HG02678 (cell line): ENCODE results near the gene SMAD9.

Source experiments
- ATAC-seq: cut with Tn5 transposase; IDR thresholded peaks from one replicate; pipeline ENCODE4 v1.9.1; 2021; ENCODE audit warnings: mild to moderate bottlenecking, moderate library complexity; ENCODE audit not compliant: unreplicated experiment

Gene SMAD9

DNA sequence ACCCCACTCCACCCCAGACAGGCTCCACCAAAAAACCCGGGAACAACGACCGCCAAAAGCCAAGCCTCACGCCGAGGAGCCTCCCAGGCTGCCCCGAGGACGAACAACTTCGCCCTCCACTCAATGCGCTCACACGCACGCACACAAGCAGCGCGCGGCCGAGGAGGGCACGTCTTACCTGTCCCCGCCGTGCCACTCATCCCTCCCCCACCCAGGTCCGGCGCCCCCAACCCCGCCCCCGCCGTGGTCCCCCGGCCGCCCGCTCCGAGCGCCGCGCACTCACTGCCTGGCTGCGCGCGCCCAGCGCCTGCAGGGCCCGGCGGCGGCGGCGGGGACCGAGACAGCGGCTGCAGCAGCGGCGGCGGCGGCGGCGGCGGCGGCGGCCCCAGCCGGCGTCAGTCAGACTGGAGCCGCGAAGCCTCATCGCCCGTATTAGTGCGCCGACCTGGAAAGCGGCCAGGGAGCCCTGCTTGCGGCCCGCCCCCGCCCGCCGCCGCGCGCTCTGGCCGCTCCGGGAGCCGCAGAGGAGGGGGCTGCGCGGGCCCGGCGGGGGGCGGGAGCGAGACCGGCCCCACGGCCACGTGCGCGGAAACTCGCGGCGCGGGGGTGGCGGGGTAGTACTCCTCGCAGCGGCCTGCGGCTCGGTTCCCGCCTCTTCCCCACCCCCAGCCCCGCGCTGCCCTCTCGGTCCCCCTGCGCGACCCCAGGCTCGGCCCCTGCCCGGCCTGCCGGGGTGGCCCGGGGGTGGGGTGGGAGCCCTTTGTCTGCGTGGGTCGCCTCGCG, at the start of gene SMAD9:
Gene SMAD9 (minus strand): TSS at position 406 of the 783 bp plus-strand sequence. CDS start 40,549 bp downstream, outside the sequence.
- peak; percentile 67 for ATAC-seq

DNA sequence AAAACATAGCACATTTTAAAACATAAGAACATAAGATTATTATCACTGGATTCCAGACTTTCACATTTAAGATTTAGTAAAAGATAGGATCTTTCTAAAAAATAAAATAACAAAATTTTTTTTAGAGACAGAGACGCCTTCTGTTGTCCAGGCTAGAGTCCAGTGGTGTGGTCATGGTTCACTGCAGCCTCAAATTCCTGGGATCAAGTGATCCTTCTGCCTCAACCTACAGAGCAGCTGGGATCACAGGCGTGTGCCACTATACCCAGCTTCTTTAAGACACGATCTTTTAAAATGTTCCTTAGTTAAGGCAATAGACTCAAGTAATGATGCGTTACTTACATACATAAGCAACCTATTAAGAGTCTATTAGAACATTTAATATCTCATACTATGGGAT, 46.4 kb upstream of the SMAD9 start:
- ATAC-seq: no peak

DNA sequence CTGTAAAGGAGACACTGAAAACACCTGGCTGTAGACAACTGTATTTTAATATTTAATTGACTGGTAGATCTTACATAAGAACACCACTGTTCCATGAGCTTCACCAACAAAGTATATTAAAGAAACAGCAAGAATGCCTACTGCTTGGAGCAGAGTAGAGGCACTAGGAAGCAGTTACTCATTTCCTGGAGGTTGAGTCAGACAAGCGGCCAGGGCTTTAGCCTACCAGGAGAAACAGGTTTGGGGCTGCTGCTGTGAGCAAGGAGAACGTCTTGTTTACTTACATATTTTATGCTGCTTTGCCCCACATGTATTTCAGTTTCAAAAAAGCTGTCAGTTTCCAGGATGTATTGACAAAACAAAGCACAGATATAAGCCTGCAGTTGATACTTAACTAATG, 45.7 kb upstream of the SMAD9 start:
- ATAC-seq: no peak

- ATAC-seq: no peak
Observed at GRCh38 chr13:36959456-36960116, 39.5 kb upstream of the SMAD9 start.

DNA sequence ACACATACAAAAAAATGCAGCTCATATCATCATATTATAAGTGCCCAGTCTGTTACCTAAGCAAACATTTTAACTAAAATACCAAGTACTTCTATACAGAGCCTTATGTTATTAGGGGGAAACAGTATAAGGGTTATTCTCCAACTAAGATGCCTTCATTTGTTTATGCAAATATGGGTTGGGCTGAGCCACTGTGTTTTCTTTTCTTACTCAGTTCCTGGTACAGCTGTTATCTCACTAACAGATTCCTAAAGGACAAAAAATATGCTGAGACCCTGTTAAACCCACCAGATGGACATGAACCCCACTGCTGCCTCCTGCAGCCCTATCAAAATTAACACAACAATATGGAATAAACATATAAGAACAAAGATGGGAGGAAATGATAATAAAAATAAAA, 34.5 kb upstream of the SMAD9 start:
- ATAC-seq: no peak

GRCh38 chr13:36950920-36951319, 30.9 kb upstream of the SMAD9 start:
- ATAC-seq: no peak

DNA sequence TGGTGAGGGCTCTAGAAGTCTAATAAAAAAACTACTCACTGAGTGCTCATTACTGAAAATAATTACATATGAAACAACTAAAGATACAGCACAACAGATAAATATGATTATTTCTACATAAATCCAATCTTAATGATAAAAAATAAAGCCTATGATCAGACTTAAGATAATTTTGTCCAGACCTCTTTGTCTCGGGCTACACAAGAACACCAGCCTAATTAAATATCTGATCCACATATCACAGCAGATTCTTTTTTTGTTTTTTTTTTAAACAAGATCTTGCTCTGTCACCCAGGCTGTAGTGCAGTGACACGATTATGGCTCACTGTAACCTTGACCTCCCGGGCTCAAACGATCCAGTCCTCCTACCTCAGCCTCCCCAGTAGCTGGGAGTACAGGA, 30.3 kb upstream of the SMAD9 start:
- ATAC-seq: no peak

- no peak for ATAC-seq
Observed at GRCh38 chr13:36945078-36945477, 25.0 kb upstream of the SMAD9 start.

- ATAC-seq: no peak
Observed at GRCh38 chr13:36925603-36926002, 5.6 kb upstream of the SMAD9 start.

DNA sequence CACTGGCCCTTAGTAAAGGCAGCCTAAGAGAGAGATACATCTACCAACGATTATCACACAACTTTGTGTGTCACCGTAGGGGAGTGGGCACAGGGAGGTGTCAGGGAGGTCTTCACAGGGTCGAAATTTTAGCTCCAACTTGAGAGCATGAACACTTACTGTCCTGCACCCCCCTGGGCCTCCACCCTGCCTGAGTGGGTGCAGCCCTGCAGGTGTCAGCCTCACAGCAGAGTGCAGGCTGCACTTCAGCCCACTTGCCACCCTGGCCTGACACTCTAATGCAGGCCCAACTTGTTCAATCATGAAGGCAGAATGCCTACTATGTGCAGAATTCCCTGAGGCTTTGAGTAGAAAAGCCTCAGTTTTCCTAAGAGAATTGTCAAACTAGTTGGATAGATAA, 4.0 kb upstream of the SMAD9 start:
- no peak for ATAC-seq

GRCh38 chr13:36921631-36922301, 1.7 kb upstream of the SMAD9 start:
- no peak for ATAC-seq

DNA sequence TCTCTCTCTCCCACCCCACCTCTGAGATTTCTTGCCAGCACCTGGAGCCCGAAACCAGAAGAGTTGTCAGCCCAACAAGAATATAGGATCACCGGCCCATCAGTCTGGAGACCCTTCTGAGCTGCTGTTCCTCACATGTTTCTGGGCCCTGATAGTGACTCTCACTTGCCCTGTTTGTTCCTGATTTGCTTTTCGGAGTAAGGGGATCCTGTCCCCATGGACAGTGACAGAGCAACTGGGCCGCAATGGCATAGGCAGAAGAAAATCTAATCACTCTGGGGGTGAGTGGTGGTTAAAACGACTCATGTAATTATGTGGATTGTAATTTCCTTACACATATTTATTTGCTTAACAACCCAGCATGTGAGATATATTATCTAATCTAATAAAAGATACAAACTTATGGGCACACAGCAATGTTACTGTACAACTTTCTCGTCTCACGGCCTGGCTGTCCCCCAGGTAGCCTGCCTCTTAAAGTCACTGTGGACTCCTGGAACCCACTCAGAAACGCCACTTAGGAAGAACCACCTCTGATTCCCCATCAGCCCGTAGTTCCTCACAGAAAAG, 663 bp upstream of the SMAD9 start:
- ATAC-seq: peak; percentile 3

GRCh38 chr13:36919171-36919832, 736 bp downstream of the SMAD9 start:
- peak; percentile 10 for ATAC-seq

DNA sequence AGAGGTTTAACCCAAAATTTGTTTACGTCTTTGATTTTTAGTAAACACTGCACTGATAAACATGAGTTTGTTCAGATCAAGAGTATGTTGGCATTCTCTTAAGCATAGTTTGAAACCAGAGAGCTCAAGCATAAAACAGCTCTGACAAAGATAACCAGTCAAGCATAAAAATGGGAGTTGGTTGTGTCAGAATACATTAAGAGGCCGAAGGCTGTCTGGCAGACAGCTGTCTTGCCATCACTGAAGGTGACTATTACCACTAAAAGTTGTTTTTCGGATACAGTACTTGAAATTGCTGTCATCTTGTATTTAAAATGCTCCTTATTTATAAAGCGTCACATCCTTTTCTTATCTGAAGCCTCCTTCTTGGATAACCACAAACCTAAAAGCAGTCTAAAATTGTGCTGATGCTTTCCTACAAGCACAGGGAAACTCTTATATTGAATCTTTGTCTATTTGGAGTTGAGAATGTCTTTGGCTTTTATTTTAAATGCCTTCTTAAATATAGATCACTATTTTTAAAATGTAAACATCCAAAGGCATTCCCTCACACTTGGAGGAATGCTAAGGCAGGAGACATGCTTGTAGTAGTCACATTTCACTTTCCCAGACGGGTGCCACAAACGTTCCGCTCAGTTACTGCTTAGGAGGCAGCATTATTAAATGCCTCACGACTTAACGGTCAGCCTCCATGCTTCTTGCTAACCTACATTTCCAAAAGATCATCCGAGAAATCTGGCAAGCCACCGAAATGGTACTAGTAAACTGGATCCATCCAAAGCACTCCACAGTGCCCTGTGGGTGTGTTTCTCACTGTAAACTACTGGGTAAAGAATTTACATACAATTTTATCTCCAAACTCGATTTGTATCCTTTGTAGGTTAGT, 1.5 kb downstream of the SMAD9 start:
- no peak for ATAC-seq

GRCh38 chr13:36917311-36917710, 2.7 kb downstream of the SMAD9 start:
- no peak for ATAC-seq

- no peak for ATAC-seq
Observed at GRCh38 chr13:36915896-36916640, 4.0 kb downstream of the SMAD9 start.

DNA sequence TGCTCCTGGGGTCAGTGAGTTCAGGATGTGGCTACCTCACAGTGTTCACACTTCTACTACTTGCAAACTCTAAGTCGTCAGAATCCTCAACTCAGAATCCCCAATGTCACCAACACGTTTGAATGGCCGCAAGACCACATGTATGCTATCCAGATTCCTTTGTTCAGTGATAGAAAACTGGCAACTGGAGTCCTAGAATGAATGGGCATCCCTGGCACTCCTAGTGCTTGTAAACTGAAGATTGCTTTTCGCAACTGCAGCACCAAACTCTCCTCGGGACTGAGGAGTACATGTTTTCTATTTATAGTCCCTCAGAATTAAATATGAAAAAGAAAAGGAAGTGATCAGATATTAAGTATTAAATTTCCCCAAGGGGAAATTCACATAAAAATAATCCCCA, 4.9 kb downstream of the SMAD9 start:
- ATAC-seq: no peak

DNA sequence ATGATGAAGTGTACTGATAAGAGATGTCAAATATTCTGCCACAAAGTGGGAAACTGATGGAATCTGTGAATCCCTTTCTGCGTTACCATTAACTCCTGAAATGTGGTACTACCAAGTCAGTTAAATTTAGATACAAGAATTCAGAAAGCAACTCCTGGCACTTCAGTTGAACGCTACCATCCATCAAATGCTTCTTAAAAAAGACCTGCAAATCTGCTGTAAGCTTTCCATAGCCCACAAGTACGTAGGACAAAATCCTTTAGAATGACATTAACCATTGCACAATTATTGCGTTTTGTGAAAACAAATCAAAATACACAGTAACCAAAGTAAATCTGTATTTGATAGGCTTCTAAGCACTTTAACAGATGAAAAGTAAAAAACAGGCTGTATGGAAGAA, 5.4 kb downstream of the SMAD9 start:
- no peak for ATAC-seq

DNA sequence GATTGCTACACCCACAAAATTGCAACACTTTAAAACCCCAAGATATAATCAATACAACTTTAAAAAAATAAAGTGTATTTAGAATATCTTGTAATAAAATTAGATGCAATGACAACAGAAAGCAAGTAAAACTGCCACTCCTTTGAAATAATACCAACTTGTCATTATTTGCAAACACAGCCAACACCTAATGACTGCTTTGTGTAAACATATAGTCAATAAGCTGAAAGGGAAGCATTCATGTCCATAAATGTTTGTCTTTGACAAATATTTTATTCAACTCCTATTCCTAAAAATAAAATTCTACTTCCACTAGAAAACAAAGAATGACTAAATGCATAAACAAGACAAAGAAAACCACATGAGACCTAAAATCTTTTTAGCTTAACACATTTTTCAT, 6.6 kb downstream of the SMAD9 start:
- ATAC-seq: no peak
